ENCODE measurements around the gene PRCD.

DNA sequence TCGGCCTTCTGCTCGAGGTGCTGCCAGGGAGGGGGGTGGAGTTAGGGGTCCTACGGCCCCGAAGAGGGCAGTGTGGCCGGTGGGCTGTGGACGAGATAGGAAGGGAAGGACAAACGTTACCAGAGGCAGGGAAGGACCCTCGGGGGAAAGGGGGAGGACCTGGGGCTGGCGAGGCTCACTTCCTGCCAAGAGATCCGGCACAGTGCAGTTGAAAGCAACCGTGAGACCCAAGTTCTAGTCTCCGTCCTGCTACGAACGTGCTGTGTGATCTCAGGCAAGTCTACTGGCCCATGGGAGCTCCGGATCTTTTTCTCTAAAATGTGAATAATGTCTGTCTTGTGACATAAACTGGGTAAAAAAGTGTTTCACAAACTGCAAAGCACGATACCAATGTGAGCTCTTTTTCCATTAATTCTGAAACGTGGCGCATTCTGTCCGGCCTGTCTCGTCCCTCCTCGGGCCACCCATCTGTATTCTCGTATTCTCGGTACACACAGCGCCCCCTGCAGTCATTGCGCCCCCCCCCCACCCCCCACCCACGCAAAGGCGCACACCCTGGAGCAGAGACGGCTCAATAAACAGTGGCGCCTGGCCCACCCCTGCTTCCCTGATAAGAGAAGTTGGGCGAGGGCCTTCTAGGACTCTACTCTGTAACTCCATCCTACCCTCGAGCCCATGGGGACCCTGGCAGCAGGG is 11.2 kb upstream of the PRCD start:
- TF ChIP-seq ZFX (IDR thresholded peaks at IDR 0.05; ENCODE audit: borderline replicate concordance) (no peak), CTCF (IDR thresholded peaks at IDR 0.05) (peak; percentile 25; the same call in 1 of the 2 replicates)

All from 22Rv1 (cell line).